Fibroblast of lung (primary cell): ENCODE measurements around the gene PREB. TPM values are rescaled to one million over a fixed set of nuclear protein-coding genes. Genes with fewer than 3 reads are reported as not detected.

ENCODE experiments used
- DNase-seq, 2 donors: peaks; one replicate each; pipeline versions ENCODE4 v3.0.0 to v3.0.0-alpha.2; 2010; ENCODE audit warnings: low read depth in 2 of 2
- H2AFZ ChIP-seq: 2 replicates; pipeline ENCODE4 v1.5.1; 2012; ENCODE audit warnings: low read length, control low read depth, inconsistent platforms
- H3K27ac ChIP-seq: 2 replicates; pipeline ENCODE4 v1.5.1; 2011; ENCODE audit warnings: low read length, control low read depth; ENCODE audit not compliant: insufficient read depth
- H3K27me3 ChIP-seq: 2 replicates; pipeline ENCODE4 v1.5.1; 2011; ENCODE audit warnings: mild to moderate bottlenecking, low read length; ENCODE audit not compliant: control insufficient read depth, insufficient read depth
- H3K36me3 ChIP-seq: 2 replicates; pipeline ENCODE4 v1.5.1; 2011; ENCODE audit warnings: low read length; ENCODE audit not compliant: control insufficient read depth, insufficient read depth
- H3K4me1 ChIP-seq: 2 replicates; pipeline ENCODE4 v1.5.1; 2011; ENCODE audit warnings: low read length; ENCODE audit not compliant: control insufficient read depth, insufficient read depth; ENCODE audit errors: extremely low read depth
- H3K4me2 ChIP-seq: 2 replicates; pipeline ENCODE4 v1.5.1; 2011; ENCODE audit warnings: low read length, control low read depth; ENCODE audit not compliant: insufficient read depth; ENCODE audit errors: extremely low read depth
- H3K4me3 ChIP-seq, 4 experiments: fragments of 200-600 bp in 1 of 4; sonication (generic) in 1 of 4; replicated peaks in 1 of 4; 2 replicates each; pipeline ENCODE4 v1.5.1; 2011 to 2016; ENCODE audit warnings: low read length in 4 of 4, low read depth in 3 of 4, mild to moderate bottlenecking in 3 of 4, control low read depth in 2 of 4, inconsistent platforms in 1 of 4, mixed read lengths in 1 of 4; ENCODE audit not compliant: insufficient read depth in 1 of 4; ENCODE audit errors: control extremely low read depth in 1 of 4
- H3K79me2 ChIP-seq: 2 replicates; pipeline ENCODE4 v1.5.1; 2012; ENCODE audit warnings: mild to moderate bottlenecking, low read length, inconsistent platforms; ENCODE audit not compliant: control insufficient read depth, insufficient read depth
- H3K9ac ChIP-seq: 2 replicates; pipeline ENCODE4 v1.5.1; 2011; ENCODE audit warnings: mild to moderate bottlenecking, low read length, control low read depth; ENCODE audit not compliant: insufficient read depth
- H3K9me3 ChIP-seq: 2 replicates; pipeline ENCODE4 v1.5.1; 2012; ENCODE audit warnings: low read depth, low read length; ENCODE audit not compliant: control insufficient read depth, insufficient read depth
- H4K20me1 ChIP-seq: 2 replicates; pipeline ENCODE4 v1.5.1; 2011; ENCODE audit warnings: low read length; ENCODE audit not compliant: control insufficient read depth, insufficient read depth; ENCODE audit errors: extremely low read depth
- CTCF ChIP-seq, 2 donors: IDR thresholded peaks in 1 of 2; conservative IDR thresholded peaks in 1 of 2; 1 replicate in 1 of 2; 2 replicates in 1 of 2; pipeline ENCODE4 v1.5.1; 2011 to 2012; ENCODE audit warnings: low read length in 2 of 2, control low read depth in 1 of 2, inconsistent platforms in 1 of 2, low read depth in 1 of 2, mild to moderate bottlenecking in 1 of 2
- EZH2 ChIP-seq: IDR thresholded peaks from 2 replicates; pipeline ENCODE4 v1.5.1; 2012; ENCODE audit warnings: low read length, control low read depth, mild to moderate bottlenecking; ENCODE audit errors: missing control alignments
- polyA plus RNA-seq, 2 donors: library from polyadenylated mRNA; depleted of rRNA in 1 of 2; stranded (reverse) in 1 of 2; unstranded in 1 of 2; fragments of >200 nt; gene quantifications; 2 replicates each; pipeline ENCODE4 v1.2.1, GENCODE V29; 2011 to 2012; ENCODE audit warnings: missing spikeins in 1 of 2
- total RNA-seq: library from RNA; depleted of rRNA; stranded (reverse); fragments of >200 nt; gene quantifications from 2 replicates; pipeline ENCODE4 v1.2.1, GENCODE V29; 2014

PREB gene
- total and polyA plus RNA-seq, 2 donors (not counting 1 experiment from before 2014, with no cell fraction given), result 36.0 to 42.9 TPM

GRCh38 chr2:27145682-27146081 lies 11.2 kb upstream of the PREB start:
- no peak for DNase-seq
- peaks cover 33% of the 10 kb centered on the region for H3K27me3 ChIP-seq
- no peak overlapping the region for H3K9ac ChIP-seq
- H2AFZ ChIP-seq, result no peak overlapping the region
- H4K20me1 ChIP-seq, result no peaks in the 10 kb centered on the region
- H3K27ac ChIP-seq, result no peak overlapping the region
- no peak overlapping the region for H3K4me2 ChIP-seq
- H3K4me3 ChIP-seq, result no peak overlapping the region
- H3K79me2 ChIP-seq, result no peaks in the 10 kb centered on the region
- TF ChIP-seq CTCF (conservative IDR thresholded peaks at IDR 0.05 in 1 of 2, IDR thresholded peaks at IDR 0.05 in 1 of 2; ENCODE audit: low read depth in 1 of 2, low read length in 2 of 2), result no peak
- no peak for TF ChIP-seq EZH2
- H3K9me3 ChIP-seq, result no peaks in the 10 kb centered on the region
- no peaks in the 10 kb centered on the region for H3K4me1 ChIP-seq
- no peaks in the 10 kb centered on the region for H3K36me3 ChIP-seq

GRCh38 chr2:27143285-27143684 lies 8.8 kb upstream of the PREB start:
- H3K79me2 ChIP-seq, result no peaks in the 10 kb centered on the region
- no peak overlapping the region for H3K4me2 ChIP-seq
- no peak overlapping the region for H3K9ac ChIP-seq
- H3K27ac ChIP-seq, result no peak overlapping the region
- H4K20me1 ChIP-seq, result no peaks in the 10 kb centered on the region
- H2AFZ ChIP-seq, result no peak overlapping the region
- no peaks in the 10 kb centered on the region for H3K4me1 ChIP-seq
- no peak for TF ChIP-seq EZH2
- TF ChIP-seq CTCF (conservative IDR thresholded peaks at IDR 0.05 in 1 of 2, IDR thresholded peaks at IDR 0.05 in 1 of 2; ENCODE audit: low read depth in 1 of 2, low read length in 2 of 2), result no peak
- H3K27me3 ChIP-seq, result peaks cover 19% of the 10 kb centered on the region
- H3K4me3 ChIP-seq, result no peak overlapping the region
- no peaks in the 10 kb centered on the region for H3K9me3 ChIP-seq
- no peaks in the 10 kb centered on the region for H3K36me3 ChIP-seq
- DNase-seq, result no peak

- Histone ChIP-seq H3K79me2 (no peaks in the 10 kb centered on the region), H3K9me3 (no peaks in the 10 kb centered on the region), H3K4me1 (no peaks in the 10 kb centered on the region), H3K4me2 (no peak within 1 kb of the TSS), H3K36me3 (no peaks in the 10 kb centered on the region), H3K27me3 (peaks cover 15% of the 10 kb centered on the region), H4K20me1 (no peaks in the 10 kb centered on the region), H3K27ac (no peak within 1 kb of the TSS), H2AFZ (no peak within 1 kb of the TSS), H3K4me3 (no peak within 1 kb of the TSS), H3K9ac (no peak within 1 kb of the TSS)
- TF ChIP-seq CTCF (conservative IDR thresholded peaks at IDR 0.05 in 1 of 2, IDR thresholded peaks at IDR 0.05 in 1 of 2; ENCODE audit: low read depth in 1 of 2, low read length in 2 of 2), result no peak
- no peak for TF ChIP-seq EZH2
- no peak for DNase-seq
These were observed 4.9 kb upstream of the PREB start, which contains the start of gene PRR30 for GRCh38 chr2:27139310-27139709. TSS of gene PRR30 (minus strand) at chr2:27139410. CDS start at chr2:27138329, 1,081 bp downstream.
